HG02884 (cell line): Measurements from ENCODE around the gene BDH2.

Source experiments
- ATAC-seq: cut with Tn5 transposase; IDR thresholded peaks from one replicate; pipeline ENCODE4 v1.9.1; 2021; ENCODE audit warnings: mild to moderate bottlenecking, moderate library complexity; ENCODE audit not compliant: unreplicated experiment

BDH2 gene

DNA sequence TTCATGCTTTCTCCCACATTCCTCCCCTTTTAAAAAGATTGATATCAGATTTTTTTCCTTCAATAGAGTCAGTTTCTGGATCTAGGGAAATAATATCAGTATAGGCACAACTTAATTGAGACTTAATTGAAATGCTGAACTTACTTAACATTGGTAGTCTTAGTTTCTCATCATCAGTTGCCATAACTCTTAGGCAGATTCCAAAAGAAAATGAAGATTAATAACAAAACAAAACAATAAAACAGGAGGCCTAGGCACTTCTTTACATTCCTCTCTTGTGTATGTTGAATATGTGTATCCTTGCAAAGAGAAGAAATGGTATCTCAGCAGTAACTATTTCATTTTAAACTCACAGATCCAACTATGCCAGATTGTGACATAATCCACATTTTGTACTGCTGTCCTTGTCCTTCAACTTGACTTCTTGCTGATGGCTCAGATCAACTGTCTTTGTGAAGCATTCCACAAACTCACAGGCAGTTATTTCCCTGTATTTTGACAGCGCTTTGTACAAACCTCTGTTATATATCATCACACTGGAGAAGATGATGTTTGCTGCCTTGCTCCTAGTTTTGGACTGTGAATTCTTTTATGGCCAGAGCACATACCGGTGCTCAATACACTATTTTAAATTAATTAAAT, 14.0 kb downstream of the BDH2 start:
- ATAC-seq: no peak

DNA sequence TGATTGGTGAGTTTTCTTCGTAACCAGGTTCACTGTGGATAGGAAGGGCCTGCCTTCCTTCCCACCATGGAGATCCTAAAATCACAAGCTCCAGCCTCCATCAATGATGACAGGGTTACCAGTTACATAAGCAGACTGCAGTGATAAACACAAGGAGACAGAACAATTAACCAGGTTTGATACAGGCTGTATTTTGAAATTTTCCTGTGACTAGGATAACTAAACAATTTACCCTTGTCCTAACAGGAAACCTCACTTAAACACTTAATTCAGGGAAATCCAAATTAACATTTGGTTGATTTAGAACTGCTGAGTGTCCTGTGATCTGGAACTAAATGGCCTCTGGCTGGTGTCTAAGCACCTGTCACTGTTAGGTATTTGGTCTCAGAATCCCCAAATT, 20.0 kb downstream of the BDH2 start:
- no peak for ATAC-seq

DNA sequence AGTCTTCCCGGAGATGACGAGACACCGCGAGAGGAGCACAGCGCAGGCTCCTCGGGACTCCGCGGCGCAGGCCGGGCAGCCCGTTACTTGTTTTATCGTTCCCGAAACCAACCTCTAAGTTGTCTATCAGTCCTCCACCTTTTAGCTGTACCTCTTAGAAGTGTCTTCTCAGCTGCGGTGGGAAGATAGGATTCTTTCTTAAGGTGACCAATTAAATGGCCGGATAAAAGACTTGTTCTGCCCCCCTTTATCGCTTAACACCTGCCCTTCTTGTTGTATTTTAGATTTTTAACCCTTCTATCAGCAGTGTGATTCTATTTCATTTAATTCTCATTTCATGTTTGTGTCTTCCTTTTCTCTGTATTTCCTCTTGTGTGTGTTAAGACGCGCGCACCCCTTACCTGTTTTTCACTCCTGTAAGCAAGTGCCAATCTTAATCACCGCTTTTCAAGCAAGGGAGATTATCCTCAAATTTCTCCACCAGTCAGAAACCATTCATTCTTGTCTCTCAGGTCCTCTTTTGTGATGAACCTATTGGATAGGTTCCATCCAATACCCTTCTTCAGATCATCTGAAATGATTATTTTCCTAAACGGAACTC, 22.8 kb downstream of the BDH2 start, which contains the start of gene SLC9B2:
SLC9B2 (minus strand) TSS at position 15 of the 601 bp plus-strand sequence. CDS start 9,211 bp downstream, outside the sequence.
- peak; percentile 44 for ATAC-seq

DNA sequence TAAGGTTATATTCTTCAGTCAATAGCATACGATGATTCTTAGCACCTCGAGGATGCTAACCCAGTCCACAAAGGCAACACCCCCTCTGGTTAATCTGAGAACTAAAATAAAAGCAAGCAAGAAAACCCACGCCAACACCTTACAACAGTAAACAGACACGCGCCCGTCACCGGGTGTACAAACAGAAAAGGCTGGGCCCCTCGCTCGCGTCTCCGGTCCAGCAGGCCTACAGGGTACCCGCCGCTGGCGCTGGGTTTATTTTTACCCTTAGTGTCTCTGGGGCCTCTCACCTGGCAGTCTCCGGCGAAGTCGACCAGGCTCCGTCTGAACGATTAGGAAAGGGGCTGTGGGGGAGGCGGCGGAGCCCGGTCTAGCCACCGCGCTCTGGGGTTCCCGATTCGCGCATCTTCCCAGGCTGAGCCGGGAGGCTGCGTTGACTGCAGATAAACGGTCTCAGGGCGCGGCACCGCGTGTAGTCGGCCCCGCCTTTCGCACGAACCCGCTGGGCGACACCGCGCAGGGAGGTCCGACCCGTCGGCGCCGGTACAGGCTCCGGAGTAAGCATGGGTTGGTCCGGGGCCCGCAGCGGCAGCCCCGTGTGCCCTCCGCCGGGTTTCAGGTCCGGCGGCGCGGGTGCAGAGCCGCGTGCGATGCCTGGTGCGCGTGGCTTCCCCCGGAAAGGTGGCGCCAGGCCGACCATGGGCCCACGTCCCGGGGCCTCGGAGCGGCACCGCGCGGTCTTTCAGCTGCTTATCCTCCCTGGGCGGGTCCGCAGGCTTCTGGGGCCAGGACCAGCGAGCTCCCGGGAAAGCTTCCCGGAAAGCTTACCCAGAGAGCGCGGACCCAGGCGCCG, 23.5 kb downstream of the BDH2 start:
- peak; percentile 45 for ATAC-seq

DNA sequence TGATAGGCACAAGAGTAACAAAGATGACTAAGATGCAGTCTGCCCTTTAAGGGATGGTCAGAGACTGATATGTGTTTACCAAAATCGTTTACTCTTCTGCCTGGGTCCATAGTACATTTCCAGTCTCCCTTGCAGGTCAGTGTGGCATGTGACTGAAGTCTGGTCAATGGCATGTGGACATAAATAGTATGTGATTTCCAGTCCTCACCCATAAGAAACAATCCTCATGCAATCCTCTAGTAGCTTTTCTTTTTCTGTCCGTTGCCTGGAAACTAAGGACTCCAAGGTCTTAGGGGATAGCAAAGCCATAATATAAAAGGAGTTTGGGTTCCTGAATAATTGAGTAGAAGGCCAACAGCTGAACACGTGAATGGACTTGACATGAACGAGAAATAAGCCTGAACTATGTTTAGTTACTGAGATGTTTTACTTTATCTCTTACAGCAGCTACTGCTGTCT, 24.2 kb downstream of the BDH2 start:
- ATAC-seq: no peak

DNA sequence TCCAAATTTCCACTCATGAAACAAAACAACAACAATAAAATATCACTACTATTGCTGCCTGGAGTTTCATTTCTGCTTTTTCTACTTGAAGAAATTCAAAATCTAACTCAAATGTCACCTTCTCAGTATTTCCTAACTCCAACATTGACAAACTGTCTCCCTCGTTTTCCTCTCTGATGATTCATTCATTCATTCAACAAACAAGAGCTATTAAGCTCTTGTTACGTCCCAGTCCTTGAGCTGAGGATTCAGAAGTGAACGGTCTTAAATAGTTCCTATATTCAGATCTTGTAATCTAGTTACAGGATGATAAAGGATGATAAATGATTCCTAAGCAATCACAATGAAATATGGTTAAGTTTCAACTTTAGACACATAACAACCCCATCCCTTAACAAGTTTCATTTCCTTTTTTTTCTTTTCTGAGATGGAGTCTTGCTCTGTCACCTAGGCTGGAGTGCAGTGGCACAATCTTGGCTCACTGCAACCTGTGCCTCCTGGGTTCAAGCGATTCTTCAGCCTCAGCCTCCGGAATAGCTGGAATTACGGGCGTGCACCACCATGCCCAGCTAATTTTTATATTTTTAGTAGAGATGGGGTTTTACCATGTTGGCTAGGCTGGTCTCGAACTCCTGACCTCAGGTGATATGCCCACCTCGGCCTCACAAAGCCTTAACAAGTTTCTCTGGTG, 24.7 kb downstream of the BDH2 start:
- ATAC-seq: peak; percentile 30

DNA sequence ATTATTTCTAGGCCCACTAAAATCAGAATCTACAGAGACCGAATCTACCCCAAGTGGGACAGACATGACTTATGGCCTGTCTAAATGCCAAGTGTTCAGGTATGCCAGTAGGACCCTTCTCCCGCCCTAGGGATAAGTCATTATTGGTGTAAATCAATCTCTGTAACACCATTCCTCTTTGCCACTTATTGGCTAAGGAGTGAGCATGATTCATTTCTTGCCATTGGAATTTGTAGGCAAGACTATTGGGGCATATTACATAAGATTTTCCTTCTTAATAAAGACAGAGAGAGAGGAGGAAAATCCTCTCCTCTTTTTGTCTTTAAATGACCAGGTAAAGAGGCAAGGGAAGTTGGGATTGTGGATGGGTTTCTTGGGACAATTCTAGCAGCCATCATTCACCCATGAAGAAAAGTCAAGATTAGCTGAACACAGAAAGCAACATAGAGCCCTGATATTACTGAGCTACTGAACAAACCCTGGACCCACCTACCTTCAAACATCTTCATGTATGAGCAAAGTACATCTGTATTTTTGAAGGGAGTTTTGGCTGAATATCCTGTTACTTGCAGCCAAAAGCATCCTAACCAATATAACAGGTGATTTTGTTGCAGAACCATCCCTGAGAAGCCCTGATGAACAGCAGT, 25.7 kb downstream of the BDH2 start:
- no peak for ATAC-seq

DNA sequence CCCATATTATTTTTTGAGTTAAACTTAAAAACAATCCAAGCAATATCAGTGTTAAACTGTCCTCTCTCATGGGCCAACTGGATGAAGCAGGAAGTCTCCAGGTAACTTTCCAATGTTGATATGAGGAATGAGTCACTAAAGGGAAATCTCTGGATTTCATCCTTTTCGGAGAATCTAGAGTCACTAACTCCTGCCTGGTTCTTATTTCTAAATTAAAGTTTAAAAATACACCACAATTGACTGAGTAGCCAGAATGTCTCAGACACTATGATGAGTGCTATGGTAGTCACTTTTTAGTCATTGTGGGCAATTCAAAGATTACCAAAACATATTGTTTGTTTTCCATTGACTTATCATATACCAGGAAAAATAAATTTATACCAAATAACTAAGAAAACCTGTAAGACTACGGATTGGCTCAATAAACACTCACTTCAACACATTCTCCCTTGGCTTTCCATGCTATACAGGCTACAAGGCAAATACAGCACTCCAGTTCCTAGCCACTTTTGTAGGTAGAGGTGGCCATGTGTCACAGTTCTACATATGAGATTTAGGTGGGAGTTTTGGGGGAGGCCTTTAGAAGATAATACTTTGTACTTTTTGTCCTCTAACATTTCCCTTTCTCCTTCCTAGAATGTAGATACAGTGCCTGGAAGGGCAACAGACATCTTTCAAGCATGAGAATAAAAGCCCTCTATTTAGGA, 31.6 kb downstream of the BDH2 start:
- ATAC-seq: no peak

DNA sequence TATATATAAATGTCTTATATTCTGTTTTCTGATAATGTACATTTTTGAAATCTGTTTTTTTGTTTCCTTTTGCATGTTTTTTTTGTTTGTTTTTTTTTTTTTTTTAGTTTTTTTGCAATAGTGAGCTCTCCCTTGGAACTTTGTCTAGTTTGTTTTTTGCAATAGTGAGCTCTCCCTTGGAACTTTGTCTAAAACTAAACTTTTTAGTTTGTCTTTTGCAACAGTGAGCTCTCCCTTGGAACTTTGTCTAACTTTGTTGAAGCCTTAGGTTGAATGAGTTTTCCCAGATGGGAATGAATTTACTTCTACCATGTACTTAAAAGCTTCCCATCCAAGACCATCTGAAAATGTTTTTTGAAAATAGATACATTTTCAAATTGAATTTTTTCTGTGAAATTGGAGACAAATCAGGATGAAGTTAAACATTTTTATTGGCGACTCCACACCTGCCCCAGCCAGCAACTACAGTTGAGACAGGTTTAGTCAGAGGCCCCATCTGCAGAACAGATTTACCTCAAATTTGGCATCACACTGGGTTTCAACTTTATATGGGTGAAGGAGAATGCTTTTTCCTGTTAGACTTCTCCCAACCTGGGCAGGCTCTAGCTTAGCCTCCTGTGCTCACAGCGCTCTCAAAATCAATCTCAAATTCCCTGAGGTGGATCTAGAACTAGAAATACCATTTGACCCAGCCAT, 39.0 kb downstream of the BDH2 start:
- ATAC-seq: no peak

DNA sequence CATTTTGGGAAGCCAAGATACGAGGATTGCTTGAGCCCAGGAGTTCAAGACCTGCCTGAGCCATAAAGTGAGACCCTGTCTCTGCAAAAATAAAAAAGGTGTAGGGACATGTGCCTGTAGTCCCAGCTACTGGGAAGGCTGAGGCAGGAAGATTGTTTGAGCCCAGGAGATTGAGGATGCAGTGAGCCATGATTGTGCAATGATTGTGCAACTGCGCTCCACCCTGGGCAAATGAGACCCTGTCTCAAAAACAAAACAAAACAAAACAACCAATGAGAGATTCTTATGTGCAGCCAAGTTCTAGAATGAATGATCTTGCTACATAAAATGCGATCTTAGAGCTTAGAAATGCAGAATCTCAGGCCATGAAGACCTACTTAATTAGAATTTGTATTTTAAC, 45.6 kb downstream of the BDH2 start:
- no peak for ATAC-seq

DNA sequence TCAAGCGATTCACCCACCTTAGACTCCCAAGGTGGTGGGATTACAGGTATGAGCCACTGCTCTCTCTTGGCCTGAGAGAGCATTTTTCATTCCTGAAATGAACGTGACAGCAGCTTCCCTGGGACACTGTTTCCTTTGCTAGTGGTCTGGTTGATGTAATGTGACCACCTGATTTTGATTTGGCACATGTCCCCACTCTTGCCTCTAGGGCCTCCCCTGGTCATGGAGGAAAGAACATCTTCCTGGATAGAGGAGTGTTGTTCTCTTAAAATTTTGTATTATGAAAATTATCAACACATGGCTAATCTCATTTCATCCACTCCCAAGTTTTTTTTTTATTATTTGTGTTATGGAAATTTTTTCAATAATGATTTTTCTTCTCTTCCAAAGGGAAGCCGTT, 46.9 kb downstream of the BDH2 start:
- ATAC-seq: no peak

DNA sequence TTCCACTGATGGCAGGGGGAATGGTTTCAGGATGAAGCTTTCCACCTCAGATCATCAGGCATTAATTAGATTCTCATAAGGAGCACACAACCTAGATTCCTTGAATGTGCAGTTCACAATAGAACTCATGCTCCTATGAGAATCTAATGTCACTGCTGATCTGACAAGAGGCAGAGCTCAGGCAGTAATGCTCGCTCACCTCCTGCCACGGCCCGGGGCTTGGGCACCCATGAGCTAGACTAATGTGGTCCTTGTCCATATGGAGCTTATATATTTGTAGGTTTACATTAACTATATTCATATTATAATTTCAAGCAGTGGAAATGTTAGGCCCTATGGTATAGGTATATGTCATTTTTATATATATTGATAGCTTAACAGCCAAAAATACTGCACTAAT, 47.5 kb downstream of the BDH2 start:
- ATAC-seq: no peak

DNA sequence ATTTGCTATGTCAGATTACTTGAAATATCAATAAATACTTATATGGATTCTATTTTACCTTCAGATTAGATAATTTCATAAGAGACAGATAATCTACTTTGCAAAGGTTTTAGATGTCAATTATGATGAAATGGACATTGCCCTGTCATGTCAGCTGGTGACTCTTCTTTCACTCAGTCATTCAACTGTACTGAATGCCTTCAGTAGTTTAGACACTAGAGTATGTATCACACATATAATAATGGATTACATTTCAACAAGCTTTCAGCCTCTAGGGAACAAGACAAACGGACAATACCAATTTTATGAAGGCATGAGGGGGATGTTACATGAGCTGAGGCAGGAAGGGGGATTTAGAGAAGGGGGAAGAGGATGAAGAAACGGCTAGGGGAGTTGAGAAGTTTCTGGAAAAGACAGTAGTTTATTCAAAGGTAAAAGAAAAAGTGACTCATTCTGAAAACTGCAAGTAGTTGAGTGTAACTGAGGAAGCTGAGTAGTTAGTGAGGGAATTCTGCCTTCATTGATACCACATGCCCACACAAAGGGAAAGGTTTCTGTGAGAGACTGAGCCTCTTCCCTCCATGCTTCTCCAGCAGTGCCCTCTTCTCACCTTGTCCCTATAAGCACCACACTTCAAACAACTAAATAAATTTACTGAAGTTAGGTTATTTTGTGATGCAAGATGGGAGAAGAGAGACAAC, 48.7 kb downstream of the BDH2 start:
- no peak for ATAC-seq

DNA sequence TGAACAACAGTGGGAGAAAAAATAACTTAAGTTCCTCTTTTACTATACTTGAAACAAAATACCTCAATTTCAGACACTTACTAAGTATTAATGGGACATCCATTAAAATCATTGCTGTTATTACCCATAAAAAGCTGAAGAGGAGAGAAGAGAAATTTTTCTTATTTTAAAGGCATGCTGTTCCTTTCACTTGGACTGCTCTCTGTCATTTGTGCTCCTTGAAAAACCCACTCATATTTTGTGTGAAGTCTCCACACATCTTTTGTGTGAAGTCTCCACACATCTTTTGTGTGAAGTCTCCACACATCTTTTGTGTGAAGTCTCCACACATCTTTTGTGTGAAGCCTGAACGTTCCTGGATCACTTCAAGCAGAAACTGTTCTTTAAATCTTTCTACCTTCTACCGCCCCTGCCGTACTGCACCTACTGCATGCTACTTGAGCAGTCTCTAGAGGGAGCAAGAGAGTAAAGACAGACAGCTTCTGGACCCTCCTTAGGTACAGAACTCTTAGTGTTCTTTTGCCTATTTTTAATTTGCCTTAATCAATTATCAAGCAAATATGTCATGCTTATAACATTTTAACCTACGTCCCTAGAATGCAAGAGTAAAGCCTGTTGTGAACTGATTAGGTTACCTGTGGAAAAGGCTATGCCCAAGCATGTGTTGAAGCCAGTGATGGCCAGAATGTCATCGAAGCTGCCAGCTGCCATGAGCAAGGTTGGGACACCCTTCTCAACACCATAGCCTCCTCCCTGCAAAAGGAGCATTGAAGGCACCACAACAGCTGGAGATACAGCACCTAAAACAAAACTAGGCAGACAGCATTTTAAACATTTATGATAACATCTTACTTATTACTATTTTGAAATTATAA, 53.0 kb downstream of the BDH2 start:
- ATAC-seq: peak; percentile 97

DNA sequence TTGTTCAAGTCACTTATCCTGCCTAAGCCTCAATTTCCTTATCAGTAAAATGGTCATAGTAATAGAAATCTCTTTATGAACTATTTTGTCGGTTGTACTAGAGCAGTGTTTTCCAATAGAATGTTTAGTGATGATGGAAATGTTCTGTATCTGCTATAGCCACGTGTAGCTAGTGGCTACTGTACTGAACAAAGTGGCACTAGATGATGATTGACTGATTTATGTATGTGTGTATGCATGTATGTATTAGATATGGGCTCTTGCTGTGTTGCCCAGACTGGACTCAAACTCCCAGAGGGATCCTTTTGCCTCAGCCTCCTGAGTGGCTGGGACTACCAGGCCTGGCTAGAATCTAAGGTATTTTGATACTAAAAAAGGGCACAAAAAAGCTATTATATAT, 55.5 kb downstream of the BDH2 start:
- no peak for ATAC-seq

DNA sequence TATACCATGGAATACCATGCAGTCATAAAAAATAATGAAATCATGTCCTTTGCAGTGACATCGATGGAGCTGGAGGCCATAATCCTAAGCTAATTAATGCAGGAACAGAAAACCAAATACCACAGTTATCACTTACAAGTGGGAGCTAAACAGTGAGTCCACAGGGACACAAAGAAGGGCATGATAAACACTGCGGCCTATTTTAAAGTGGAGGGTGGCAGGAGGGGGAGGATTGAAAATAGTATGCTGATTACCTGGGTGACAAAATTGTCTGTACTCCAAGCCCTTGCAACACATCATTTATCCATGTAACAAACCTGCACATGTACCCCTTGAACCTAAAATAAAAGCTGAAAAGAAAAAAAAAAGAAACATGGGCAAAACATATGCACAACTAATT, 63.5 kb downstream of the BDH2 start:
- no peak for ATAC-seq

DNA sequence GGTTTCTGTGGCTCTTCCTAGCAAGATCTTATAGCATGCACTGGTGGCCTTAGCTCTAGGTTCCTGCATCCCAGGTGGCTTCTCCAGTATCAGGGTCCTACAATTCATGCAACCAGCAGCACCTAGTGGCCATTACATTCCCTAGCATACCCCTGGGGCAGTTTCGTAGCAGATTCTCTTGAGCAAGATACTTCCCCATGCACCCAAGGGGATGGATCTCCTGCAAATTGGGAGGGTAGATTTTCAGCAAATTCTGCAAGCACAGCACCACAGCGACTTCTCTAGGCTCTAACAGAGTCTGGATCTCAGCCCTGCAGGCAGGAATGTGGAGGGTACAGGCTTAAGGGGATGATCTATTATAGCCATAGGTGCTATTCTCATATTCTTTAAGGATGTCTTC, 67.1 kb downstream of the BDH2 start:
- ATAC-seq: no peak

DNA sequence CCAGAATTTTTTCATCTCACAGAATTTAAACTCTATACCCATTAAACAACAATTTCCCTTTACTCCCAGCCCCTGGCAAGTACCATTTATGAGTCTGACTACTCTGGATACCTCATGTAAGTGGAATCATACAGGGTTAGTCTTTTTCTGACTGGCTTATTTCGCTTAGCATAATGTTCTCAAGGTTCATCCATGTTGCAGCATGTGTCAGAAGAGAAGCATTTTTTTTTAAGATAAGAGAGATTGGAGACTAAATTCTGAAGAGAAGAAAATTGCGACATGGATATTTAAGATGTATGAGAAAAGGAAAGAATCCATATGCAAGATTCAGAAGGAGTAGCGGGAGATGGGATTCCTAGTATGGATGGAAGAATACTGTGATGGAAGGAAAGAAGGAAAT, 68.8 kb downstream of the BDH2 start:
- ATAC-seq: no peak
